SK-N-SH (cell line): ENCODE measurements around the gene NOTUM. TPM values are rescaled to one million over a fixed set of nuclear protein-coding genes. Genes with fewer than 3 reads are reported as not detected.

ENCODE experiments used
- CTCF ChIA-PET: fragments of 300-600, 350-600 bp; formaldehyde crosslinking; extraction: SDS; loops from one replicate; lab custom pipeline; 2021; lab: Yijun Ruan, JAX
- POLR2A ChIA-PET: fragments of 350-600 bp; sonication (Branson Sonifier 250); formaldehyde crosslinking; extraction: SDS; loops from one replicate; lab custom pipeline; 2020; ENCODE audit warnings: antibody characterized with exemption, inconsistent platforms; lab: Yijun Ruan, JAX
- DNase-seq: peaks from one replicate; pipeline ENCODE4 v3.0.0; 2012
- H2AFZ ChIP-seq: fragments of 200-600 bp; sonication (generic); 2 replicates; pipeline ENCODE4 v1.8.1; 2016; ENCODE audit warnings: antibody characterized with exemption, mild to moderate bottlenecking, low read depth
- H3F3A ChIP-seq: fragments of 200-600 bp; sonication (generic); replicated peaks from 2 replicates; pipeline ENCODE3; 2016; ENCODE audit warnings: antibody characterized with exemption, mild to moderate bottlenecking; ENCODE audit not compliant: insufficient read depth
- H3K27ac ChIP-seq, 2 experiments: fragments of 200-500 bp in 1 of 2; fragments of 200-600 bp in 1 of 2; sonication (Bioruptor generic) in 1 of 2; sonication (generic), shearing (Covaris generic) in 1 of 2; 2 replicates each; pipeline versions ENCODE4 v1.5.1 to v1.6.1; 2014 to 2016; ENCODE audit warnings: low read depth in 2 of 2, inconsistent platforms in 1 of 2, low read length in 1 of 2, mild to moderate bottlenecking in 1 of 2, mixed read lengths in 1 of 2
- H3K27me3 ChIP-seq: fragments of 200-600 bp; sonication (generic), shearing (Covaris generic); 2 replicates; pipeline ENCODE4 v1.6.1; 2016; ENCODE audit warnings: mixed run types; ENCODE audit not compliant: insufficient read depth
- H3K36me3 ChIP-seq, 2 experiments: fragments of 200-500 bp in 1 of 2; fragments of 200-600 bp in 1 of 2; sonication (Bioruptor generic) in 1 of 2; sonication (generic) in 1 of 2; replicated peaks in 1 of 2; 2 replicates each; pipeline versions ENCODE3 to v1.5.1; 2014 to 2016; ENCODE audit warnings: low read length in 1 of 2, mild to moderate bottlenecking in 1 of 2; ENCODE audit not compliant: insufficient read depth in 2 of 2, control insufficient read depth in 1 of 2
- H3K4me1 ChIP-seq, 2 experiments: fragments of 200-500 bp in 1 of 2; fragments of 200-600 bp in 1 of 2; sonication (Bioruptor generic) in 1 of 2; sonication (generic), shearing (Covaris generic) in 1 of 2; 2 replicates each; pipeline versions ENCODE4 v1.5.1 to v1.6.1; 2014 to 2016; ENCODE audit warnings: low read depth in 1 of 2, low read length in 1 of 2, mixed run types in 1 of 2; ENCODE audit not compliant: insufficient read depth in 2 of 2, control insufficient read depth in 1 of 2
- H3K4me2 ChIP-seq: fragments of 200-600 bp; sonication (generic), shearing (Covaris generic); 2 replicates; pipeline ENCODE4 v1.6.1; 2017; ENCODE audit warnings: mixed run types
- H3K4me3 ChIP-seq, 2 experiments: fragments of 200-500 bp in 1 of 2; fragments of 200-600 bp in 1 of 2; sonication (Bioruptor generic) in 1 of 2; sonication (generic), shearing (Covaris generic) in 1 of 2; 2 replicates each; pipeline versions ENCODE4 v1.5.1 to v1.8.1; 2014 to 2016; ENCODE audit warnings: low read depth in 2 of 2, inconsistent platforms in 1 of 2, low read length in 1 of 2, mild to moderate bottlenecking in 1 of 2, mixed read lengths in 1 of 2, moderate library complexity in 1 of 2
- H3K79me2 ChIP-seq: fragments of 200-600 bp; sonication (generic); 2 replicates; pipeline ENCODE4 v1.8.1; 2017; ENCODE audit warnings: mild to moderate bottlenecking; ENCODE audit not compliant: insufficient read depth
- H3K9ac ChIP-seq: fragments of 200-600 bp; sonication (generic); 2 replicates; pipeline ENCODE4 v1.6.1; 2017; ENCODE audit warnings: mixed run types
- H3K9me2 ChIP-seq: fragments of 200-600 bp; sonication (generic); 2 replicates; pipeline ENCODE4 v1.6.1; 2017; ENCODE audit warnings: mixed run types
- H3K9me3 ChIP-seq: fragments of 200-600 bp; sonication (generic); 2 replicates; pipeline ENCODE4 v1.6.1; 2017; ENCODE audit warnings: mixed run types, mild to moderate bottlenecking, moderate library complexity
- H4K20me1 ChIP-seq: fragments of 200-600 bp; sonication (generic); 2 replicates; pipeline ENCODE4 v1.6.1; 2017; ENCODE audit warnings: mild to moderate bottlenecking, mixed run types; ENCODE audit not compliant: insufficient read depth
- CHD2 ChIP-seq: fragments of 150-350 bp; IDR thresholded peaks from 2 replicates; pipeline ENCODE4 v1.6.1; 2018; ENCODE audit warnings: low read length; ENCODE audit not compliant: partially characterized antibody
- ELF1 ChIP-seq: IDR thresholded peaks from 2 replicates; pipeline ENCODE4 v1.4.0; 2012
- NFIC ChIP-seq: IDR thresholded peaks from 2 replicates; pipeline ENCODE4 v1.4.0; 2012; ENCODE audit warnings: borderline replicate concordance
- NRF1 ChIP-seq: IDR thresholded peaks from 2 replicates; pipeline ENCODE4 v1.6.1; 2012; ENCODE audit warnings: low read depth, mild to moderate bottlenecking, low read length
- POLR2AphosphoS5 ChIP-seq: IDR thresholded peaks from 2 replicates; pipeline ENCODE4 v1.6.1; 2012; ENCODE audit warnings: low read depth, low read length
- RCOR1 ChIP-seq: fragments of 150-350 bp; IDR thresholded peaks from 2 replicates; pipeline ENCODE4 v1.6.1; 2017; ENCODE audit warnings: antibody characterized with exemption, low read length
- SMC3 ChIP-seq: IDR thresholded peaks from 2 replicates; pipeline ENCODE4 v1.6.1; 2012; ENCODE audit warnings: low read depth, low read length, improper control_type of control experiment
- TAF1 ChIP-seq: IDR thresholded peaks from 2 replicates; pipeline ENCODE4 v1.6.1; 2012; ENCODE audit warnings: low read depth, mild to moderate bottlenecking, low read length, moderate library complexity, borderline replicate concordance
- TEAD4 ChIP-seq: IDR thresholded peaks from 2 replicates; pipeline ENCODE4 v1.4.0; 2012; ENCODE audit warnings: mild to moderate bottlenecking, borderline replicate concordance; ENCODE audit not compliant: insufficient read depth
- YY1 ChIP-seq: IDR thresholded peaks from 2 replicates; pipeline ENCODE4 v1.4.0; 2012; ENCODE audit warnings: low read depth, mild to moderate bottlenecking
- WGBS: methylation state at CpG from one replicate; pipeline ENCODE4 v1.1.6; 2017; ENCODE audit warnings: low lambda C conversion rate; 5-methylcytosine and 5-hydroxymethylcytosine counted together
- polyA plus RNA-seq, 3 experiments: library from polyadenylated mRNA; depleted of rRNA; stranded (reverse); fragments of >200 nt; gene quantifications; 2 replicates each; pipeline ENCODE4 v1.2.3, GENCODE V29; 2012
- TF ChIP-seq, protein P1 (sequence below): fragments of 150-350 bp; IDR thresholded peaks from 2 replicates; pipeline ENCODE4 v1.6.1; 2016; ENCODE audit warnings: mild to moderate bottlenecking, low read depth, low read length
- TF ChIP-seq, protein P2 (sequence below): fragments of 200-600 bp; sonication (generic); IDR thresholded peaks from 2 replicates; pipeline ENCODE4 v1.6.1; 2017; ENCODE audit warnings: antibody characterized with exemption, mild to moderate bottlenecking, moderate library complexity
- TF ChIP-seq, protein P3 (sequence below): IDR thresholded peaks from 2 replicates; pipeline ENCODE4 v1.6.1; 2012; ENCODE audit warnings: mild to moderate bottlenecking, low read depth, low read length, moderate library complexity
- TF ChIP-seq, protein P4 (sequence below): IDR thresholded peaks from 2 replicates; pipeline ENCODE4 v1.4.0; 2012; ENCODE audit warnings: low read depth

The NOTUM gene
- polyA plus RNA-seq, 1 of the 3 experiments (the other 2 are of a cell fraction), result 0.33 TPM

DNA sequence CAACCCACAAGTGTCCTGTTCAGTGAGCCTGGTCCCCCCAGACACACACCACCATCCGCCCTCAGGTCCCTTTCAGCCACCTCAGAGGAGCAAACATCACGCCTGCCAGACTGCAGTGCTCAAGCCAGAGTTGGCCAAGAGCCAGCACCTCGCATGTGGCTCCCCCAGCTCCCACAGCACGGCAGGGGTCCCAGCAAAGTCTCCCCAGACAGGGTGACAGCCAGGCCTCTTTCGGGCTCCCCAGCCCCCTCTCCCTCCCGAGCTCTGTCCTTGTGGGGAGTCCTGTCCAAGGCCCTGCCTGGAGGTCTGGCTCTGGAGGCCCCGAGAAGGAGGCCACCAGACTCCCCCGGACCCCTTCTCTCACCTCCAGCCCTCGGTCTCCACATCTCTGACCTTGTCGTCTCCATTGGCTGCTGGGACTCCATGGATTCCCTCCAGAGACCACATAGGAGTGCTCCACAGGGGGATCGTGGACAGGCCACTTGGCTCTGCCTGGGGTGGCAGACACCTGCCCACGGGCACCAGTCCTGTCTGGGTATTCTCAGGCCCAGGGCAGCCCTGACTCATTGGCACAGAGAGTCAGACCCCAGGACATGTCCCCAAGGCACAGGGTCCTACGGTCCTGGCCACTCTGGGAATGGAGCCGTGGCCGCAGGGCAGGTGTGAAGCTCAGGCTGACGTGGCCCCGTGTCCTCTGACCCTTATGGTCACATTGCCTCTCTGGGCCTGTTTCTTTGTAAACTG, 12.2 kb downstream of the NOTUM start:
- Histone ChIP-seq H3K4me3 (no peak overlapping the region), H3F3A (no peaks in the 10 kb centered on the region), H4K20me1 (no peaks in the 10 kb centered on the region), H3K27ac (no peak overlapping the region), H3K36me3 (no peaks in the 10 kb centered on the region), H3K27me3 (no peaks in the 10 kb centered on the region), H3K4me1 (peaks cover 0 to 3% of the 10 kb centered on the region in 2 experiments; a peak in 1 of 4 replicates), H3K9me3 (no peaks in the 10 kb centered on the region), H3K9me2 (no peaks in the 10 kb centered on the region), H3K4me2 (no peak overlapping the region), H3K79me2 (no peaks in the 10 kb centered on the region), H2AFZ (no peak overlapping the region)
- CTCF ChIA-PET, result interaction anchor here (0.9 to 17.7 kb wide), 6 partner anchors 8 to 79 kb away, joined by 3 to 216 read pairs (median 6); partner anchors contain the start of genes CENPX, LRRC45 and NOTUM
- no peak for DNase-seq
- WGBS, result 70% methylated on average over 15 of the region's 17 CpGs
- TF ChIP-seq, protein P1, sequence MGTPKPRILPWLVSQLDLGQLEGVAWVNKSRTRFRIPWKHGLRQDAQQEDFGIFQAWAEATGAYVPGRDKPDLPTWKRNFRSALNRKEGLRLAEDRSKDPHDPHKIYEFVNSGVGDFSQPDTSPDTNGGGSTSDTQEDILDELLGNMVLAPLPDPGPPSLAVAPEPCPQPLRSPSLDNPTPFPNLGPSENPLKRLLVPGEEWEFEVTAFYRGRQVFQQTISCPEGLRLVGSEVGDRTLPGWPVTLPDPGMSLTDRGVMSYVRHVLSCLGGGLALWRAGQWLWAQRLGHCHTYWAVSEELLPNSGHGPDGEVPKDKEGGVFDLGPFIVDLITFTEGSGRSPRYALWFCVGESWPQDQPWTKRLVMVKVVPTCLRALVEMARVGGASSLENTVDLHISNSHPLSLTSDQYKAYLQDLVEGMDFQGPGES, result no peak
- TF ChIP-seq POLR2AphosphoS5, result no peak
- no peak for TF ChIP-seq ELF1
- no peak for TF ChIP-seq NFIC
- TF ChIP-seq, protein P2, sequence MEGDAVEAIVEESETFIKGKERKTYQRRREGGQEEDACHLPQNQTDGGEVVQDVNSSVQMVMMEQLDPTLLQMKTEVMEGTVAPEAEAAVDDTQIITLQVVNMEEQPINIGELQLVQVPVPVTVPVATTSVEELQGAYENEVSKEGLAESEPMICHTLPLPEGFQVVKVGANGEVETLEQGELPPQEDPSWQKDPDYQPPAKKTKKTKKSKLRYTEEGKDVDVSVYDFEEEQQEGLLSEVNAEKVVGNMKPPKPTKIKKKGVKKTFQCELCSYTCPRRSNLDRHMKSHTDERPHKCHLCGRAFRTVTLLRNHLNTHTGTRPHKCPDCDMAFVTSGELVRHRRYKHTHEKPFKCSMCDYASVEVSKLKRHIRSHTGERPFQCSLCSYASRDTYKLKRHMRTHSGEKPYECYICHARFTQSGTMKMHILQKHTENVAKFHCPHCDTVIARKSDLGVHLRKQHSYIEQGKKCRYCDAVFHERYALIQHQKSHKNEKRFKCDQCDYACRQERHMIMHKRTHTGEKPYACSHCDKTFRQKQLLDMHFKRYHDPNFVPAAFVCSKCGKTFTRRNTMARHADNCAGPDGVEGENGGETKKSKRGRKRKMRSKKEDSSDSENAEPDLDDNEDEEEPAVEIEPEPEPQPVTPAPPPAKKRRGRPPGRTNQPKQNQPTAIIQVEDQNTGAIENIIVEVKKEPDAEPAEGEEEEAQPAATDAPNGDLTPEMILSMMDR, result no peak
- TF ChIP-seq, protein P3, sequence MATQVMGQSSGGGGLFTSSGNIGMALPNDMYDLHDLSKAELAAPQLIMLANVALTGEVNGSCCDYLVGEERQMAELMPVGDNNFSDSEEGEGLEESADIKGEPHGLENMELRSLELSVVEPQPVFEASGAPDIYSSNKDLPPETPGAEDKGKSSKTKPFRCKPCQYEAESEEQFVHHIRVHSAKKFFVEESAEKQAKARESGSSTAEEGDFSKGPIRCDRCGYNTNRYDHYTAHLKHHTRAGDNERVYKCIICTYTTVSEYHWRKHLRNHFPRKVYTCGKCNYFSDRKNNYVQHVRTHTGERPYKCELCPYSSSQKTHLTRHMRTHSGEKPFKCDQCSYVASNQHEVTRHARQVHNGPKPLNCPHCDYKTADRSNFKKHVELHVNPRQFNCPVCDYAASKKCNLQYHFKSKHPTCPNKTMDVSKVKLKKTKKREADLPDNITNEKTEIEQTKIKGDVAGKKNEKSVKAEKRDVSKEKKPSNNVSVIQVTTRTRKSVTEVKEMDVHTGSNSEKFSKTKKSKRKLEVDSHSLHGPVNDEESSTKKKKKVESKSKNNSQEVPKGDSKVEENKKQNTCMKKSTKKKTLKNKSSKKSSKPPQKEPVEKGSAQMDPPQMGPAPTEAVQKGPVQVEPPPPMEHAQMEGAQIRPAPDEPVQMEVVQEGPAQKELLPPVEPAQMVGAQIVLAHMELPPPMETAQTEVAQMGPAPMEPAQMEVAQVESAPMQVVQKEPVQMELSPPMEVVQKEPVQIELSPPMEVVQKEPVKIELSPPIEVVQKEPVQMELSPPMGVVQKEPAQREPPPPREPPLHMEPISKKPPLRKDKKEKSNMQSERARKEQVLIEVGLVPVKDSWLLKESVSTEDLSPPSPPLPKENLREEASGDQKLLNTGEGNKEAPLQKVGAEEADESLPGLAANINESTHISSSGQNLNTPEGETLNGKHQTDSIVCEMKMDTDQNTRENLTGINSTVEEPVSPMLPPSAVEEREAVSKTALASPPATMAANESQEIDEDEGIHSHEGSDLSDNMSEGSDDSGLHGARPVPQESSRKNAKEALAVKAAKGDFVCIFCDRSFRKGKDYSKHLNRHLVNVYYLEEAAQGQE, result no peak
- TF ChIP-seq, protein P4, sequence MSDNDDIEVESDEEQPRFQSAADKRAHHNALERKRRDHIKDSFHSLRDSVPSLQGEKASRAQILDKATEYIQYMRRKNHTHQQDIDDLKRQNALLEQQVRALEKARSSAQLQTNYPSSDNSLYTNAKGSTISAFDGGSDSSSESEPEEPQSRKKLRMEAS, result no peak
- TF ChIP-seq NRF1, result no peak
- no peak for TF ChIP-seq RCOR1
- no peak for TF ChIP-seq CHD2
- TF ChIP-seq SMC3, result no peak
- no peak for TF ChIP-seq TAF1
- no peak for TF ChIP-seq YY1
- TF ChIP-seq TEAD4, result no peak
- TF ChIP-seq, all 33 proteins: peak for 0
- POLR2A ChIA-PET, result interaction anchor here (0.9 to 1.1 kb wide), 2 partner anchors 10 to 89 kb away, joined by 3 to 4 read pairs; partner anchors contain the start of gene DCXR
- H3K9ac ChIP-seq, result no peak overlapping the region
